Stomach (tissue), 9 donors: ENCODE results near the gene STRIP1. TPM values are rescaled to one million over a fixed set of nuclear protein-coding genes. Genes with fewer than 3 reads are reported as not detected.
"Not testable (repeated sequence)": the region's sequence is repeated elsewhere in the genome, so short reads cannot be mapped to it uniquely, and the experiment has no call there.

ENCODE experiments used
- DNase-seq, 2 donors: peaks; one replicate each; pipeline versions ENCODE4 v3.0.0 to v3.0.0-alpha.2; 2013 to 2019
- H3K27ac ChIP-seq, 5 donors: fragments of 200-600 bp in 4 of 5; sonication (generic) in 4 of 5; one replicate each; pipeline ENCODE4 v1.5.1; 2013 to 2019; ENCODE audit warnings: mild to moderate bottlenecking in 1 of 5, moderate library complexity in 1 of 5
- H3K27me3 ChIP-seq, 3 donors: fragments of 200-600 bp; sonication (generic); one replicate each; pipeline ENCODE4 v1.5.1; 2017 to 2019; ENCODE audit warnings: mixed run types in 1 of 3
- H3K36me3 ChIP-seq, 4 donors: fragments of 200-600 bp; sonication (generic); 1 replicate in 3 of 4; 2 replicates in 1 of 4; pipeline ENCODE4 v1.5.1; 2016 to 2019
- H3K4me1 ChIP-seq, 4 donors: fragments of 200-600 bp; sonication (generic); one replicate each; pipeline ENCODE4 v1.5.1; 2016 to 2019
- H3K4me3 ChIP-seq, 4 donors: fragments of 200-600 bp; sonication (generic) in 3 of 4; one replicate each; pipeline ENCODE4 v1.5.1; 2016 to 2019; ENCODE audit warnings: mild to moderate bottlenecking in 1 of 4
- H3K9me3 ChIP-seq, 4 donors: fragments of 200-600 bp; sonication (generic); one replicate each; pipeline ENCODE4 v1.5.1; 2016 to 2019
- EP300 ChIP-seq: sonication (generic); formaldehyde crosslinking; IDR thresholded peaks from one replicate; pipeline ENCODE4 v1.6.1; 2017; ENCODE audit warnings: antibody characterized with exemption
- POLR2A ChIP-seq, 4 donors: fragments of 450-650 bp; IDR thresholded peaks; one replicate each; pipeline ENCODE4 v1.6.1; 2016; ENCODE audit warnings: antibody characterized with exemption in 4 of 4, control low read depth in 2 of 4, mild to moderate bottlenecking in 1 of 4, moderate library complexity in 1 of 4
- POLR2AphosphoS5 ChIP-seq, 3 donors: sonication (generic); formaldehyde crosslinking; IDR thresholded peaks; one replicate each; pipeline ENCODE4 v1.6.1; 2016; ENCODE audit warnings: antibody characterized with exemption in 3 of 3
- WGBS, 5 donors: extraction: QIAGEN DNeasy Blood & Tissue Kit in 3 of 5; methylation state at CpG; one replicate each; pipeline versions ENCODE4 v1.1.5 to v1.1.7; 2013 to 2018; 5-methylcytosine and 5-hydroxymethylcytosine counted together
- intact Hi-C: fragments of 100-400 bp; cut with DNase I; formaldehyde crosslinking; loops from one replicate; pipeline ENCODE4 v1.15.1; 2023; ENCODE audit warnings: low total_unique reads
- polyA plus RNA-seq, 3 donors: library from polyadenylated mRNA; stranded (reverse); fragments of 200-250 nt; gene quantifications; one replicate each; pipeline ENCODE4 v1.2.3, GENCODE V29; 2013
- total RNA-seq, 5 donors: library from RNA; depleted of rRNA; stranded (reverse); fragments of >200 nt; gene quantifications; one replicate each; pipeline versions ENCODE4 v1.1.0 to v1.2.3, GENCODE V29; 2014 to 2016
- TF ChIP-seq, protein P1 (sequence below), 7 experiments: fragments of 450-650 bp in 4 of 7; fragments of 200-600 bp in 3 of 7; sonication (generic) in 3 of 7; IDR thresholded peaks; one replicate each; pipeline ENCODE4 v1.5.1; 2016 to 2019; ENCODE audit warnings: antibody characterized with exemption in 7 of 7, control low read depth in 2 of 7, mild to moderate bottlenecking in 1 of 7
- donor health status: healthy with polysubstance abuse.
- donor health status: Bipolar disorder and iron deficiency.
- donor health status: healthy.

STRIP1 gene
- total and polyA plus RNA-seq, 8 donors = 6.7 to 262 (median 47.3) TPM

DNA sequence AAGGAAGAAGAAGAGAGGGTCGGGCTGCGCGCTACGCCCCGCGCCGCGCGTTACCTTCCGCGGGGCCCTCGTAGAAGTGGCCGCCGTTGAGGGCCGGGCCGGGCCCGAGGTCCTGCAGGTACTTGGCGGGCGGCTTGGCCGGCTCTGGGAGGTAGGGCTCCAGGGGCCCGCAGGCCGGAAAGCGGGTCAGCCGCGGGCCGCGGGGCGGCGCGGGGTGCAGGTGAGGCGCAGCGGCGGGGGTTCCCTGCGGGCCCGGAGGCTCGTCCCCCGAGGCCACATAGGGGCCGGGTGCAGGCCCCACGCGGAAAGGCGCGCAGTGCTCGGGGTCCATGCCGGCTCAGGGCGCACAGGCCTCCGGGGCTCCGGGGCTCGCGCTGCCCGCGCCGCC lies 35.9 kb downstream of the STRIP1 start:
- Histone ChIP-seq H3K9me3 (peaks cover 0 to 11% (median 4%) of the 10 kb centered on the region in 4 donors), H3K36me3 (no peaks in the 10 kb centered on the region), H3K4me3 (peak overlapping the region; percentile 20 to 45 (median 36)), H3K4me1 (peaks cover 34 to 36% (median 36%) of the 10 kb centered on the region in 4 donors), H3K27me3 (peaks cover 27 to 88% (median 68%) of the 10 kb centered on the region in 3 donors), H3K27ac (no peak overlapping the region)
- WGBS, 5 donors = 1 to 8% (median 3%) methylated on average over 20 to 47 of the region's 52 CpGs
- intact Hi-C loops = no loop called here
- no peak for DNase-seq
- TF ChIP-seq, protein P1, sequence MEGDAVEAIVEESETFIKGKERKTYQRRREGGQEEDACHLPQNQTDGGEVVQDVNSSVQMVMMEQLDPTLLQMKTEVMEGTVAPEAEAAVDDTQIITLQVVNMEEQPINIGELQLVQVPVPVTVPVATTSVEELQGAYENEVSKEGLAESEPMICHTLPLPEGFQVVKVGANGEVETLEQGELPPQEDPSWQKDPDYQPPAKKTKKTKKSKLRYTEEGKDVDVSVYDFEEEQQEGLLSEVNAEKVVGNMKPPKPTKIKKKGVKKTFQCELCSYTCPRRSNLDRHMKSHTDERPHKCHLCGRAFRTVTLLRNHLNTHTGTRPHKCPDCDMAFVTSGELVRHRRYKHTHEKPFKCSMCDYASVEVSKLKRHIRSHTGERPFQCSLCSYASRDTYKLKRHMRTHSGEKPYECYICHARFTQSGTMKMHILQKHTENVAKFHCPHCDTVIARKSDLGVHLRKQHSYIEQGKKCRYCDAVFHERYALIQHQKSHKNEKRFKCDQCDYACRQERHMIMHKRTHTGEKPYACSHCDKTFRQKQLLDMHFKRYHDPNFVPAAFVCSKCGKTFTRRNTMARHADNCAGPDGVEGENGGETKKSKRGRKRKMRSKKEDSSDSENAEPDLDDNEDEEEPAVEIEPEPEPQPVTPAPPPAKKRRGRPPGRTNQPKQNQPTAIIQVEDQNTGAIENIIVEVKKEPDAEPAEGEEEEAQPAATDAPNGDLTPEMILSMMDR (IDR thresholded peaks at IDR 0.05) = no peak
- TF ChIP-seq POLR2AphosphoS5 (IDR thresholded peaks at IDR 0.05) (no peak), EP300 (no peak), POLR2A (IDR thresholded peaks at IDR 0.05) (no peak)

DNA sequence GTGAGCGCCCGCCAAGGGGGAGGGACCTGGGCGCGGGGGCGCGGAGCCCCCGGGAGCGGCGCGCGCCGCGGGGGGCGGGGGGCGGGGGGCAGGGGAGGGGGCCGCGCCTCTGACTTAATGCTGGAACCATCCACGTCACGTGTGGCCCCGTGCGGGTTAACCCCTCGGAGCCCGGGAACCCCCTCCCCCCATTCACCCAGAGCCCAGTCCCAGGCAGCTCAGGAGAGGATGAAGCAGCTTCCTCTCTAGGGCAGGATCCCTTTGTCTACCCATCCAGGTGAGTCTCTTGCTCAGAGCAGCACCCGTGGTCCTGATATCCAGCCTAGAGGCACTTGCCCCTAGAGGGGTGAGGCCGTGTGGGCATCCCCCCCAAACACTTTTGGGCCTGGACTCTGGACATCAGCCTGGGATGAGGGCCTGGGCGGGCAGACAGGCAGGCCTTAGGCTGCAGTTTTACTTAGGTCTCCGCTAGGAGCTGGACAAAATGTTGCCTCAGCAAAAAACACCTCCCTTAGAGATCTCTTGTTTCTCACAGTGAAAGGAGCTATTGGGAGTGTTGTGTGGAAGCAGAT lies 36.3 kb downstream of the STRIP1 start, which contains the start of gene ALX3:
ALX3 (minus strand) TSS at position 2 of the 572 bp plus-strand sequence. CDS start 60 bp downstream, outside the sequence.
- Histone ChIP-seq H3K4me1 (peaks cover 34 to 36% (median 36%) of the 10 kb centered on the region in 4 donors), H3K27ac (no peak within 1 kb of the TSS), H3K36me3 (no peaks in the 10 kb centered on the region), H3K9me3 (peaks cover 0 to 11% (median 4%) of the 10 kb centered on the region in 4 donors), H3K4me3 (peak within 1 kb of the TSS; percentile 20 to 45 (median 36)), H3K27me3 (peaks cover 27 to 89% (median 68%) of the 10 kb centered on the region in 3 donors)
- TF ChIP-seq EP300 (no peak), POLR2AphosphoS5 (IDR thresholded peaks at IDR 0.05) (no peak), POLR2A (IDR thresholded peaks at IDR 0.05) (no peak)
- TF ChIP-seq, protein P1 (IDR thresholded peaks at IDR 0.05) = no peak
- DNase-seq = no peak
- intact Hi-C loops = no loop called here
- WGBS, 5 donors = 4 to 43% (median 21%) methylated on average over 4 to 26 of the region's 27 CpGs

DNA sequence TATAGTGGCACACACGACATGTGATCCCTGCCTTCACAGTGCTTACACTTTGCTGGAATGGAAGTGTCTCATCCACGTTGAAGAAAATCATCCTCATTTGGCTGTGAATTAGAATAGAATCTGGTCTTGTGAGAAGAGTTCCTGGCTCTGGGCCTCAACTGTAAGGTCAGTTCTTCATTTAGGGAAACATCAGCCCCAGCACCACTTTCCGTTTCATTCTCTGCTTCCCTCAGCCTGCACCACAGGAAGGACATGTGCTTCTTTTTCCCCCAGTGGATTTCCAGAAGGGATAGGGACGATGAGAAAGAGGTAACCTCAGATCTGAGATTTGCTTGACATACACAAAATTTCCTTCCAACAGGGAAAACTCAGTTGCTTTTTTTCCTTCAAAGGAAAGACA lies 39.7 kb downstream of the STRIP1 start:
- H3K4me1 ChIP-seq = peaks cover 17 to 19% (median 18%) of the 10 kb centered on the region in 4 donors
- no peak overlapping the region for H3K4me3 ChIP-seq
- peaks cover 18 to 67% (median 47%) of the 10 kb centered on the region in 3 donors for H3K27me3 ChIP-seq
- 69 to 77% (median 75%) methylated on average over 4 of the region's 4 CpGs for WGBS, 5 donors
- TF ChIP-seq EP300 (no peak), POLR2A (IDR thresholded peaks at IDR 0.05) (no peak), POLR2AphosphoS5 (IDR thresholded peaks at IDR 0.05) (no peak)
- TF ChIP-seq, protein P1 (IDR thresholded peaks at IDR 0.05) = no peak
- DNase-seq = no peak
- no peaks in the 10 kb centered on the region for H3K36me3 ChIP-seq
- H3K27ac ChIP-seq = no peak overlapping the region
- no peaks in the 10 kb centered on the region for H3K9me3 ChIP-seq
- intact Hi-C loops = no loop called here

DNA sequence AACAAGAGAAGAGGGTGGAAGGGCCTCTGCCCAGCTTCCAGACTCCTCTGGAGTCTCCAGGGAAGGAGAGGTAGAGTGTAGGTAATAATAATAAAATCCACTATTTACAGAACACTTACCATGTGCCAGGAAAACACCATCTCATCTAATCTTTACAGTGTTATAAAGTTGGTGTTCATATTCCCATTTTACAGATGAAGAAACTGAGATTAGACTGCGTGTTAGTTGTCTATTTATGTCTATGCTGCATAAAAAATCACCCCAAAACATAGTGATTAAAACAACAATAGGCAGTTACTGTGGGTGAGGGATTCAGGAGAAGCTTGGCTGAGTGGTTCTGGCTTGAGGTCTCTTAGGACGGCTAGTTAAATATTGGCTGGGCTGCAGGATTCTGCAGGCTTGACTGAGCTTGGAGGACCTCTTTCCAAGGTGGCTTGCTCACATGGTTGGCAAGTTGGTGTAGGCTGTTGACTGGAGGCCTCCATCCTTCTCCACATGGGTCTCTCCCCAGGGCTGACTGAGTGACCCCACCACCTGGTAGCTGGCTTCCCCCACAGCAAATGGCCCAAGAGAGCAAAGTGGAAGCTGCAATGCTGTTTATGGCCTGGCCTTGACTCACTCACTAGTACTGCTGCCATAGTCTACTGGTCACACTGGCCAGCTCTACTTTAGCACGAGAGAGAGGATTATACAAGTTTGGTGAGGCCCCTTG lies 42.5 kb downstream of the STRIP1 start:
- H3K9me3 ChIP-seq = no peaks in the 10 kb centered on the region
- intact Hi-C loops = no loop called here
- H3K27ac ChIP-seq = no peak overlapping the region
- TF ChIP-seq POLR2AphosphoS5 (IDR thresholded peaks at IDR 0.05) (no peak), EP300 (no peak), POLR2A (IDR thresholded peaks at IDR 0.05) (no peak)
- TF ChIP-seq, protein P1 (IDR thresholded peaks at IDR 0.05) = no peak
- H3K36me3 ChIP-seq = no peaks in the 10 kb centered on the region
- H3K27me3 ChIP-seq = peaks cover 0 to 39% (median 19%) of the 10 kb centered on the region in 3 donors
- no peak for DNase-seq
- H3K4me1 ChIP-seq = no peaks in the 10 kb centered on the region
- 73 to 90% (median 78%) methylated on average over 3 of the region's 3 CpGs for WGBS, 5 donors
- H3K4me3 ChIP-seq = no peak overlapping the region

DNA sequence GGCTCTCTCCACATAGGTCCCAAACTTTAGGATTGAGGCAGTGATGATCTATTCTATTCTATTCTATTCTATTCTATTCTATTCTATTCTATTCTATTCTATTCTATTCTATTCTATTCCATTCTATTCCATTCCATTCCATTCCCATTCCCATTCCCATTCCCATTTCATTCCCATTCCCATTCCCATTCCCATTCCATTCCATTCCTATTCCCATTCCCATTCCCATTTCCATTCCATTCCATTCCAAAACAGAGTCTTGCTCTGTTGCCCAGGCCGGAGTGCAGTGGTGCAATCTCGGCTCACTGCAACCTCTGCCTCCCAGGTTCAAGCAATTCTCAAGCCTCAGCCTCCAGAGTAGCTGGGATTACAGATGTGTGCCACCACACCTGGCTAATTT lies 45.6 kb downstream of the STRIP1 start:
- DNase-seq, H3K36me3 ChIP-seq, H3K27ac ChIP-seq, intact Hi-C loops, H3K9me3 ChIP-seq, H3K4me3 ChIP-seq: not testable (repeated sequence)
- 97 to 100% (median 98%) methylated on average over 2 of the region's 2 CpGs for WGBS, 5 donors
- Histone ChIP-seq H3K27me3 (peaks cover 0 to 43% (median 14%) of the 10 kb centered on the region in 3 donors), H3K4me1 (peaks cover 11 to 19% (median 16%) of the 10 kb centered on the region in 4 donors)
